HEK293T (cell line): ENCODE results near the gene NRIP1.

Experiments
- CTCF ChIA-PET: fragments of 350-600 bp; formaldehyde crosslinking; extraction: SDS; loops from one replicate; lab custom pipeline; 2021; ENCODE audit warnings: antibody characterized with exemption, inconsistent platforms; lab: Yijun Ruan, JAX
- POLR2A ChIA-PET: fragments of 350-600 bp; formaldehyde crosslinking; extraction: SDS; loops from one replicate; lab custom pipeline; 2020; ENCODE audit warnings: antibody characterized with exemption, inconsistent platforms; lab: Yijun Ruan, JAX
- DNase-seq: peaks from one replicate; pipeline ENCODE4 v3.0.0; 2012; ENCODE audit warnings: mixed read lengths; ENCODE audit errors: extremely low spot score
- ARNT ChIP-seq: fragments of 450-650 bp; IDR thresholded peaks from 2 replicates; pipeline ENCODE4 v1.6.1; 2017; ENCODE audit warnings: mild to moderate bottlenecking
- BHLHE40 ChIP-seq: fragments of 450-650 bp; IDR thresholded peaks from 2 replicates; pipeline ENCODE4 v1.6.1; 2016; ENCODE audit warnings: mild to moderate bottlenecking, moderate library complexity, borderline replicate concordance
- CTBP1 ChIP-seq: fragments of 450-650 bp; IDR thresholded peaks from 2 replicates; pipeline ENCODE4 v1.6.1; 2016; ENCODE audit warnings: borderline replicate concordance
- ELF4 ChIP-seq: fragments of 450-650 bp; IDR thresholded peaks from 2 replicates; pipeline ENCODE4 v1.6.1; 2017; ENCODE audit warnings: antibody characterized with exemption
- FOXA1 ChIP-seq: fragments of 450-650 bp; IDR thresholded peaks from 2 replicates; pipeline ENCODE4 v1.6.1; 2016; ENCODE audit warnings: mild to moderate bottlenecking
- FOXK2 ChIP-seq: fragments of 450-650 bp; IDR thresholded peaks from 2 replicates; pipeline ENCODE4 v1.6.1; 2016; ENCODE audit warnings: mild to moderate bottlenecking
- FOXM1 ChIP-seq: fragments of 450-650 bp; IDR thresholded peaks from 2 replicates; pipeline ENCODE4 v1.6.1; 2017; ENCODE audit warnings: mild to moderate bottlenecking, borderline replicate concordance
- HDGF ChIP-seq: fragments of 450-650 bp; IDR thresholded peaks from 2 replicates; pipeline ENCODE4 v1.6.1; 2017; ENCODE audit warnings: antibody characterized with exemption, borderline replicate concordance
- L3MBTL2 ChIP-seq: fragments of 450-650 bp; conservative IDR thresholded peaks from 2 replicates; pipeline ENCODE4 v1.6.1; 2016; ENCODE audit warnings: mild to moderate bottlenecking
- LEF1 ChIP-seq: fragments of 450-650 bp; IDR thresholded peaks from 2 replicates; pipeline ENCODE4 v1.6.1; 2017; ENCODE audit warnings: mild to moderate bottlenecking, borderline replicate concordance
- NFRKB ChIP-seq: fragments of 450-650 bp; IDR thresholded peaks from 2 replicates; pipeline ENCODE4 v1.6.1; 2016; ENCODE audit warnings: mild to moderate bottlenecking, moderate library complexity
- PKNOX1 ChIP-seq: fragments of 450-650 bp; IDR thresholded peaks from 2 replicates; pipeline ENCODE4 v1.6.1; 2016
- SP1 ChIP-seq: fragments of 450-650 bp; IDR thresholded peaks from 2 replicates; pipeline ENCODE4 v1.6.1; 2017
- SUZ12 ChIP-seq: fragments of 450-650 bp; IDR thresholded peaks from 2 replicates; pipeline ENCODE4 v1.6.1; 2016; ENCODE audit warnings: mild to moderate bottlenecking
- TARDBP ChIP-seq: fragments of 450-650 bp; IDR thresholded peaks from 2 replicates; pipeline ENCODE4 v1.6.1; 2016
- ZNF384 ChIP-seq: fragments of 450-650 bp; IDR thresholded peaks from 2 replicates; pipeline ENCODE4 v1.6.1; 2016

Gene NRIP1

DNA sequence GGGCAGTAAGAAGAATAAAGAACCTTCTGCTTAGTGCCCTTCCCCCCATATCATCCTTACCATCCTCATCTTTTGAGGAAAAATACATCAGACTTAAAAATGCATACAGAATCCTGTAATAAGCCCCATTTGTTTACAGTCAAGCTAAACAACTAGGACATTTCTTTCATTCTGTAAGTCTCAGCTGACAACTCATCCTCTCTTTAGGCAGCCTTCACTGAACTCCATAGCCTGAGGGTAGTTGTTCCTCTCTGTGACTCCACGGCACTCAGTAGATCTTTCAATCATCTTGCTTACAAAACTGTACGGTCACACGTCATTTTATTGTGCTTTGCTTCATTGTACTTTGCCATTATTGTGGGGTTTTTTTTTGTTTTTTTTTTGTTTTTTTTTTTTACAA lies 82.5 kb downstream of the NRIP1 start:
- TF ChIP-seq PKNOX1 (no peak), HDGF (no peak), ARNT (no peak), CTBP1 (no peak), TARDBP (no peak), FOXM1 (no peak), FOXA1 (no peak), ELF4 (no peak), SP1 (no peak), LEF1 (no peak), SUZ12 (no peak)
- no peak for DNase-seq
- CTCF ChIA-PET, result no interaction called here
- POLR2A ChIA-PET, result no interaction called here

DNA sequence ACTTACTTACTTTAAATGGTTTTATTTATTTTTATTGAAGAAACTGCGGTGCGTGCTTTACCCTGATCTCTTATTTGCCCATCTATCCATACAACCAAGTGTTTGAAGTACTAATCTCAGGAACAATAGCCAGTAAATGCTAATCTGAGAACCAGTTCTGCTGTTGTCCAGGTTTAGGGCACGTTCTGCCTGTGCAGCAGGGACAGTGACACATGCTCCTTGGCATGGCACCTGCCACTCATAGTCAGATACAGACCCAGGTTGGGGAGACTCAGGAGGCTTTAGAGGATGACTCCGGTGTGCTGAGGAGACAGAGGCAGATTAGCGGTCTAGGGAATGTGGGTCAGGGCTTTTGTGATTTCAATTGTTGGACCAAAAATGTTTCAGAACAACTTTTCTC lies 83.6 kb downstream of the NRIP1 start:
- TF ChIP-seq PKNOX1 (no peak), CTBP1 (no peak), L3MBTL2 (no peak), SUZ12 (no peak), ELF4 (no peak), BHLHE40 (no peak), ZNF384 (no peak), LEF1 (no peak), ARNT (no peak)
- ChIA-PET CTCF (no interaction called here), POLR2A (no interaction called here)
- DNase-seq, result no peak

DNA sequence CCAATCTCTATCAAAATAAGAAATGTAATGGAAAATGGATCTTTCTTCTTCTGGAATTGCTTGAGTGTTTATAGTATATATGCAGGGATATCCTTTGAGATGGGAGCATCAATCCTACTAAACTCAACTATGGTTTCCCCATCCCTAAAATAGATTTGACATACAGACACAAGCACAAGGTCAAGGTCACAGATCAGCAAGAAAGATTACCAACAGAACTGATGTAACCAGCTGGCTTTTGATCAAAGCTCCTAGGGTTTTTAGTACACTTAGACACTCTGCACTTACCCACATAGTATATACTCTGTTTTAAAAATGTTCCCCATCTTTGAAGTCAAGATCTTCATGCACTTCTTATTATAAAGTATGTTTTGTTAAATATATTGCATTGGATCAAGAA lies 85.5 kb downstream of the NRIP1 start:
- ChIA-PET POLR2A (no interaction called here), CTCF (no interaction called here)
- no peak for DNase-seq
- TF ChIP-seq SP1, result no peak
- no peak for TF ChIP-seq CTBP1
- TF ChIP-seq FOXA1, result no peak
- no peak for TF ChIP-seq L3MBTL2
- no peak for TF ChIP-seq HDGF
- TF ChIP-seq TARDBP, result no peak
- TF ChIP-seq LEF1, result no peak
- TF ChIP-seq ELF4, result no peak
- TF ChIP-seq FOXK2, result no peak
- no peak for TF ChIP-seq PKNOX1
- TF ChIP-seq BHLHE40, result no peak
- TF ChIP-seq FOXM1, result no peak
- TF ChIP-seq NFRKB, result no peak
- no peak for TF ChIP-seq ZNF384
- TF ChIP-seq ARNT, result no peak
- no peak for TF ChIP-seq SUZ12

DNA sequence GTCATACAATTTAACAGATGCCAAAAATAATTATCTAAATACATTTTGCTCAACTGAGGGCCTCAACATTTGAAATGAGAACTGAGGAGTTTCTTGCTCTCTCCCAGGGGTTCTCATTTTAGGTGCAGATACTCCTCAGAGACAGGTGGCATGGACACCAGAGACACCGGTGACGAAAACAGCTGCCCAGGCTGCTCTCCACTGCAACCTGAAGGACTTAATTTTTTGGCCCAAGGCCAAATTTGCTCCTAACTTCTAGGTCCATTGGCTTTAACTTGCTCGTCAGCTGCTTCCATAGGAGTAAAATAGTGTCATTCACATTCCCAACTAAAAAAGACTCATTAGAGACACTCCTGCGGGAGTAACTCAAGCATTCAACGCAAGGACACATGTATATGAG lies 87.0 kb downstream of the NRIP1 start:
- TF ChIP-seq ELF4 (no peak), ZNF384 (no peak), FOXA1 (no peak), SP1 (no peak), ARNT (no peak), SUZ12 (no peak), TARDBP (no peak), FOXK2 (no peak), LEF1 (no peak), BHLHE40 (no peak), FOXM1 (no peak), CTBP1 (no peak)
- CTCF ChIA-PET, result no interaction called here
- no peak for DNase-seq
- POLR2A ChIA-PET, result no interaction called here

DNA sequence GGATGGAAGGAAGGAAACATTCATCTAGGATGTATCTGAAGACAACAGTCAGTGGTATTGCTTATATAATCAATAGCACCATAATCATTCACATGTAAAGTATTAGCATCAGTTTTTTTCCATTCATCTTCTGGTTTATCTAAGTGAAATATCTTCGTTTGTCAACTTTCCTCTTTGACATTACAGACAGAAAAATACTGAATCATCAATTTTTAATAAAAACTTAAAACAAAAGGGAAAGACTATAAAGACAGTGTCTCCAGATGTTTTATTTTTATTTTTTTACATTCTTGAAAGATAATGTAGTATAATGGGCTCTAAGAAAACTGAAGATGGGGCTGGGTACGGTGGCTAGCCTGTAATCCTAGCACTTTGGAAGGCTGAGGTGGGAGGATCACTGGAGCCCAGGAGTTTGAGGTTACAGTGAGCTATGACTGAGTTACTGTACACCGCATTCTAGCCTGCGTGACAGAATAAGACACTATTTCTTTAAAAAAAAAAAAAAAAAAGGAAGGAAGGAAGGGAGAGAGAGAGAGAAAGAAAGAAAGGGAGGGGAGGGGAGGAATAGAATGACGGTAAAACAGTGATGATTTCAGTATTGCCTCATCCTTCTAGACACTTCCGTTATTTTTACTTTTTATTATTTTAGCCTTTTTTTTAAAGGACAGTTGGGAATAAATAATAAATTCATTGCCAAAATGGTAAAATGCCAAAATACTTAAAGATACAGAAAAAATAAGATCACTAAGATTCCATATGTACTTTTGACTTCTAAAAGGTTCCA lies 89.5 kb downstream of the NRIP1 start:
- POLR2A ChIA-PET, result no interaction called here
- CTCF ChIA-PET, result interaction anchor here (0.5 kb wide), 1 partner anchor 16 kb away, joined by 3 read pairs; no protein-coding TSS in a partner anchor
- DNase-seq, result no peak
- TF ChIP-seq FOXA1 (no peak), FOXM1 (no peak), ELF4 (no peak), CTBP1 (no peak)

DNA sequence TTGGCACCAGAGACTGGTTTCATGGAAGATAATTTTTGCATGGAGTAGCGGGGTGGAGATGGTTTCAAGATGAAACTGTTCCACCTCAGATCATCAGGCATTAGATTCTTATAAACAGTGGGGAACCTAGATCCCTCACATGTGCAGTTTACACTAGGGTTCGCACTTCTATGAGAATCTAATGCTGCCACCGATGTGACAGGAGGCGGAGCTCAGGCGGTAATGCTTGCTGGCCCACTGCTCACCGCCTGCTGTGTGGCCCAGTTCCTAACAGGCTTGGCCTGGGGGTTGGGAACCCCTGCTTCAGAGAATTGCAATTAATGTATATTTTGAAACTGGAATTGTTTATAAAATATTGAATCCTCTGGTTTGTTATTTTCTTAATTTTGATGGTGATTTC lies 92.1 kb downstream of the NRIP1 start:
- ChIA-PET POLR2A (no interaction called here), CTCF (no interaction called here)
- DNase-seq, result no peak
- TF ChIP-seq TARDBP (no peak), FOXM1 (no peak), ARNT (no peak), SP1 (no peak), ZNF384 (no peak)
